A673 (cell line): ENCODE results near the gene ZMAT5. TPM values are rescaled to one million over a fixed set of nuclear protein-coding genes. Genes with fewer than 3 reads are reported as not detected.
A peak's percentile ranks its signal among the peaks of the same experiment; 100 is the strongest.

Experiments
- BruUV-seq: library from RNA; stranded (reverse); fragments of 400-500 nt; replicated peaks from 2 replicates; lab custom pipeline; 2021; lab: Mats Ljungman, UMichigan
- CTCF ChIA-PET: fragments of 300-600 bp; sonication (Branson Sonifier 250); formaldehyde crosslinking; loops from one replicate; lab custom pipeline; 2022; ENCODE audit warnings: antibody characterized with exemption; lab: Charles Lee
- POLR2A ChIA-PET: fragments of 300-600 bp; sonication (Branson Sonifier 250); formaldehyde crosslinking; loops from one replicate; lab custom pipeline; 2022; ENCODE audit warnings: antibody characterized with exemption; ENCODE audit not compliant: low non-redundant PET; lab: Charles Lee
- DNase-seq: peaks from one replicate; pipeline ENCODE4 v3.0.0-alpha.2; 2015; ENCODE audit warnings: low spot score
- H3K27ac ChIP-seq: fragments of 200-600 bp; sonication (generic); 2 replicates; pipeline ENCODE4 v1.5.1; 2016; ENCODE audit warnings: mixed run types, low read depth, mild to moderate bottlenecking, mixed read lengths, antibody characterized with exemption, low read length; ENCODE audit not compliant: poor library complexity, severe bottlenecking
- H3K27me3 ChIP-seq: fragments of 200-600 bp; sonication (generic); replicated peaks from 2 replicates; pipeline ENCODE4 v1.6.1; 2017; ENCODE audit warnings: mixed run types, low read depth, mild to moderate bottlenecking, mixed read lengths, antibody characterized with exemption, low read length; ENCODE audit not compliant: insufficient read depth, poor library complexity
- H3K36me3 ChIP-seq: fragments of 200-600 bp; sonication (generic); 2 replicates; pipeline ENCODE4 v1.6.1; 2016; ENCODE audit warnings: mixed run types, mild to moderate bottlenecking, mixed read lengths, antibody characterized with exemption, low read length; ENCODE audit not compliant: insufficient read depth, poor library complexity, severe bottlenecking
- H3K4me1 ChIP-seq: fragments of 200-600 bp; sonication (generic); 2 replicates; pipeline ENCODE4 v1.6.1; 2017; ENCODE audit warnings: mixed run types, mild to moderate bottlenecking, mixed read lengths, antibody characterized with exemption, low read length; ENCODE audit not compliant: insufficient read depth, poor library complexity, severe bottlenecking
- H3K4me3 ChIP-seq: fragments of 200-600 bp; sonication (generic); 2 replicates; pipeline ENCODE4 v1.5.1; 2016; ENCODE audit warnings: low read depth, mixed run types, mild to moderate bottlenecking, mixed read lengths, low read length; ENCODE audit not compliant: poor library complexity, severe bottlenecking
- H3K9me3 ChIP-seq: fragments of 200-600 bp; sonication (generic); 2 replicates; pipeline ENCODE4 v1.6.1; 2016; ENCODE audit warnings: mixed run types, low read depth, mild to moderate bottlenecking, mixed read lengths, antibody characterized with exemption, low read length; ENCODE audit not compliant: poor library complexity, severe bottlenecking
- EZH2 ChIP-seq: fragments of 200-600 bp; sonication (generic); IDR thresholded peaks from 2 replicates; pipeline ENCODE4 v1.6.1; 2017; ENCODE audit warnings: borderline replicate concordance, low read depth, mild to moderate bottlenecking, mixed read lengths, antibody characterized with exemption, low read length; ENCODE audit not compliant: poor library complexity, severe bottlenecking
- intact Hi-C: fragments of 100-400 bp; cut with micrococcal nuclease; formaldehyde crosslinking; loops from one replicate; pipeline ENCODE4 v1.10.0; 2022; ENCODE audit not compliant: unreplicated experiment
- total RNA-seq: library from RNA; stranded (reverse); gene quantifications from 2 replicates; pipeline ENCODE4 v1.2.3, GENCODE V29; 2021
- TF ChIP-seq, protein P1 (sequence below): fragments of 300-800, 200-600 bp; sonication (generic); conservative IDR thresholded peaks from 2 replicates; pipeline ENCODE4 v1.5.1; 2017; ENCODE audit warnings: low read depth, mild to moderate bottlenecking, antibody characterized with exemption, low read length, moderate library complexity, mixed read lengths

The ZMAT5 gene
- total RNA-seq, 1 experiment from 2014 or later, result 19.8 TPM

- Histone ChIP-seq H3K27ac (no peak overlapping the region), H3K9me3 (no peaks in the 10 kb centered on the region), H3K4me1 (peaks cover 15% of the 10 kb centered on the region), H3K27me3 (no peaks in the 10 kb centered on the region), H3K36me3 (no peaks in the 10 kb centered on the region), H3K4me3 (no peak overlapping the region)
- no TSS peak for BruUV-seq
- no peak for DNase-seq
- ChIA-PET CTCF (no interaction called here), POLR2A (no interaction called here)
- TF ChIP-seq, protein P1, sequence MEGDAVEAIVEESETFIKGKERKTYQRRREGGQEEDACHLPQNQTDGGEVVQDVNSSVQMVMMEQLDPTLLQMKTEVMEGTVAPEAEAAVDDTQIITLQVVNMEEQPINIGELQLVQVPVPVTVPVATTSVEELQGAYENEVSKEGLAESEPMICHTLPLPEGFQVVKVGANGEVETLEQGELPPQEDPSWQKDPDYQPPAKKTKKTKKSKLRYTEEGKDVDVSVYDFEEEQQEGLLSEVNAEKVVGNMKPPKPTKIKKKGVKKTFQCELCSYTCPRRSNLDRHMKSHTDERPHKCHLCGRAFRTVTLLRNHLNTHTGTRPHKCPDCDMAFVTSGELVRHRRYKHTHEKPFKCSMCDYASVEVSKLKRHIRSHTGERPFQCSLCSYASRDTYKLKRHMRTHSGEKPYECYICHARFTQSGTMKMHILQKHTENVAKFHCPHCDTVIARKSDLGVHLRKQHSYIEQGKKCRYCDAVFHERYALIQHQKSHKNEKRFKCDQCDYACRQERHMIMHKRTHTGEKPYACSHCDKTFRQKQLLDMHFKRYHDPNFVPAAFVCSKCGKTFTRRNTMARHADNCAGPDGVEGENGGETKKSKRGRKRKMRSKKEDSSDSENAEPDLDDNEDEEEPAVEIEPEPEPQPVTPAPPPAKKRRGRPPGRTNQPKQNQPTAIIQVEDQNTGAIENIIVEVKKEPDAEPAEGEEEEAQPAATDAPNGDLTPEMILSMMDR, result no peak
- TF ChIP-seq EZH2, result no peak
- intact Hi-C loops, result no loop called here
Observed at GRCh38 chr22:29734406-29734805, 32.4 kb downstream of the ZMAT5 start.

GRCh38 chr22:29733362-29734201, 33.2 kb downstream of the ZMAT5 start:
- Histone ChIP-seq H3K4me3 (no peak overlapping the region), H3K36me3 (no peaks in the 10 kb centered on the region), H3K9me3 (no peaks in the 10 kb centered on the region), H3K4me1 (peaks cover 15% of the 10 kb centered on the region), H3K27me3 (no peaks in the 10 kb centered on the region), H3K27ac (no peak overlapping the region)
- BruUV-seq, result no TSS peak
- DNase-seq, result peak; percentile 72
- intact Hi-C loops, result no loop called here
- CTCF ChIA-PET, result no interaction called here
- TF ChIP-seq, protein P1, result no peak
- TF ChIP-seq EZH2, result no peak
- POLR2A ChIA-PET, result interaction anchor here (0.6 kb wide), 1 partner anchor 317 kb away, joined by 3 read pairs; no protein-coding TSS in a partner anchor

DNA sequence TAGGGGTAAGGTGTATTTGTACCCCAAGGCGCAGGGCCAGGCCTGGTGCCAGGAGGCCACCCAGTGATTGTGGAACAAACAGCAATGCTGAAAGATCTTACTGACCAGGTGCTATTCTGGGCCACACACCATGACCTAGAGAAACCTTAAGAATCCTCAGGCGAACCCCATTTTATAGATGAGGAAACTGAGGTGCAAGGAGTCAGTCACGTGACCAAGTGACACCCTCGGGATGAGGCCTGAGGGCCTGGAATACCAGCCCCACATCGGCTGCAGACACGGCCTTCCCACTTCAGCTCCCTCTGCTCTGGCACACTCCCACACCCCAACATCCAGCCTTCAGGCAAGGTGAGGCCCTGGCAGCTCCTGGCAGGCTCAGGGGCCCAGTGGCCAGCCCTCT, 33.9 kb downstream of the ZMAT5 start:
- H3K9me3 ChIP-seq, result no peaks in the 10 kb centered on the region
- peaks cover 15% of the 10 kb centered on the region for H3K4me1 ChIP-seq
- no peaks in the 10 kb centered on the region for H3K27me3 ChIP-seq
- intact Hi-C loops, result no loop called here
- H3K4me3 ChIP-seq, result no peak overlapping the region
- no peak for DNase-seq
- CTCF ChIA-PET, result interaction anchor here (0.7 kb wide), 1 partner anchor 187 kb away, joined by 4 read pairs; no protein-coding TSS in a partner anchor
- TF ChIP-seq, protein P1, result no peak
- TF ChIP-seq EZH2, result no peak
- H3K27ac ChIP-seq, result no peak overlapping the region
- H3K36me3 ChIP-seq, result no peaks in the 10 kb centered on the region
- POLR2A ChIA-PET, result interaction anchor here (0.6 kb wide), 1 partner anchor 317 kb away, joined by 3 read pairs; no protein-coding TSS in a partner anchor
- no TSS peak for BruUV-seq
